Activated T-cell treated with anti-CD3 and anti-CD28 coated beads for 1 hour (primary cell): ENCODE measurements around the gene ZNF79.
A peak's percentile ranks its signal among the peaks of the same experiment; 100 is the strongest.

Source experiments
- DNase-seq: peaks from one replicate; pipeline ENCODE4 v3.0.0-alpha.2; 2020; ENCODE audit warnings: low read depth

ZNF79 gene

DNA sequence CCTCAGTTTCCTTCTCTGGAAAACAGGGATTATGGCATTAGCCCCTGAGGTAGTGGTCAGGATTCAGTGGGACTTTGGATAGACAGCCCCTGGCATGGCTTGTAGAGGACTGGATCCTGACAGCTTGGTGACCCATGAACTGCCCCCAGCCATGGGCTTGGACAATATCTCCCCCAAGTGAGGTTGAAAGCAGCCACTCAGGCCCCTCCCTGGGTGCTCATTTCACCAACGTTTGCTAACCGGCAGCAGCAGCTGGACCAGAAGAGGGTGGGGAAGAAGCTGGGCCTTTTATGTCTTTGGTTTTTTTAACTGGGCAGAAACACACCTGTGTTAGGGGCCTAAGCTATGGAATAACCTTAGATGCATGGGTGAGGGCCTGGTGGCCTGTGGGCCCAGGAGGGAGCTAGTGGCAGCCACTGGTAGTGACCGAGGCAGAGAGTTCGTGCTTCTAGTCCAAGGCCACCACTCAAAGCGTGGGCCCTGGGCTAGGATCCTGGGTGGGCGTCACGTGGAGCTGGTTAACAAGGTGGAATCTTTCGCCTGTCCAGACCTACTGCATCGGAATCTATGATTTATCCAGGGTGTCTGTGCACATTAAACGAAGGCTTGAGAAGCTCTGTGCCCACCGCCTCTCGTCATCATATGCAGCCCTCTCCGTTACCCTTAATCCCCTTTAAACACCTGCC lies 25.3 kb upstream of the ZNF79 start:
- no peak for DNase-seq

GRCh38 chr9:127399736-127400269 lies 24.4 kb upstream of the ZNF79 start:
- no peak for DNase-seq

DNA sequence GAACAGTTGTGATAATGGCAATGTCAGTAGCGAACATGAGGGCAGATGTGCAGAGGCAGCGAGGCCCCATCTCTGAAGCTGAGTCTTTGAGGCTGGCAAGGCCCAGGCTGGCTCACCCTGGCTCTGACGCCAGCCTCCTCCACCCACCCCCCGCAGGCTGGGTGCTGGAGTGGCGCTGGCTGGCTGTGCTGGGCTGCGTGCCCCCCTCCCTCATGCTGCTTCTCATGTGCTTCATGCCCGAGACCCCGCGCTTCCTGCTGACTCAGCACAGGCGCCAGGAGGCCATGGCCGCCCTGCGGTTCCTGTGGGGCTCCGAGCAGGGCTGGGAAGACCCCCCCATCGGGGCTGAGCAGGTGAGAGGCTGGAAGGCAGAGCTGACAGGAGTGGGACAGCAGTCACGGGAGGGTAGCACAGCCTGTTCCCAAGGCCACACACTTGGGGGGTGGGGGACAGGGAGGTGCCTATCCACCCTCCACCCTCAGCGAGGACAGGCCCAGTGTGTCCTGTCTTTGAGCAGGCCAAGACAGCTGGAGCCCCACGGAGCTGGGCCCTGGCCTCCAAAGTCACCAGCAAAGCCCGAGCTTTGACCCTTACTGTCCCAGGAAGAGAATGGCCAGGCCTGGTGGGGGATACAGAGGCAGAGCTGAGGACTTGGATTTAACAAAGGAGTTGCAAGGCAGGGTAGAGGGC lies 21.6 kb upstream of the ZNF79 start:
- no peak for DNase-seq

- DNase-seq: no peak
Measured at GRCh38 chr9:127403507-127404192, 20.5 kb upstream of the ZNF79 start.

DNA sequence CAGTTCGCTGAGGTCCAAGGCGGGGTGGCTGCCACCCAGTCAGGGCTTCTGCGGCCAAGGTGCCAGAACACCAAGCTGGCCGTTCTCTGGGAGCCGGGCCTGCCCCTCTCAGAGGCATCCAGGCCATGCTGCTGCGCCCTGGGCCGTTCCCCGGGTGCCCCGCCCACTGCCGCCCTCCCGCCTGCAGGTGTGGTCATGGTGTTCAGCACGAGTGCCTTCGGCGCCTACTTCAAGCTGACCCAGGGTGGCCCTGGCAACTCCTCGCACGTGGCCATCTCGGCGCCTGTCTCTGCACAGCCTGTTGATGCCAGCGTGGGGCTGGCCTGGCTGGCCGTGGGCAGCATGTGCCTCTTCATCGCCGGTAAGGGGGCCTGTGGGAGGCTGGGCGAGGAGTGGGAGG lies 19.6 kb upstream of the ZNF79 start:
- DNase-seq: no peak

GRCh38 chr9:127405344-127406125 lies 18.6 kb upstream of the ZNF79 start:
- DNase-seq: no peak

GRCh38 chr9:127406799-127407491 lies 17.2 kb upstream of the ZNF79 start:
- DNase-seq: no peak

DNA sequence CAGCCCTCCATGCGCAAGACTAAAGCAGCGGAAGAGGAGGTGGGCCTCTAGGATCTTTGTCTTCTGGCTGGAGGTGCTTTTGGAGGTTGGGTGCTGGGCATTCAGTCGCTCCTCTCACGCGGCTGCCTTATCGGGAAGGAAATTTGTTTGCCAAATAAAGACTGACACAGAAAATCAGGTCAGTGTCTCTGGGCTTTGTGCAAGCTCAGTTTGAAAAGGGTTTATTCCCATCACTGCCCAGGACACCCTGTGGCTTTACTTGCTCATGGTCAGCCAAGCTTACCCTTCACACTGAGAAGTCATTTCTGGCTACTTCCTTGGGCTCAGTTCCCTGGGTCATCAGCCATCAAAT lies 16.7 kb upstream of the ZNF79 start:
- DNase-seq: no peak

DNA sequence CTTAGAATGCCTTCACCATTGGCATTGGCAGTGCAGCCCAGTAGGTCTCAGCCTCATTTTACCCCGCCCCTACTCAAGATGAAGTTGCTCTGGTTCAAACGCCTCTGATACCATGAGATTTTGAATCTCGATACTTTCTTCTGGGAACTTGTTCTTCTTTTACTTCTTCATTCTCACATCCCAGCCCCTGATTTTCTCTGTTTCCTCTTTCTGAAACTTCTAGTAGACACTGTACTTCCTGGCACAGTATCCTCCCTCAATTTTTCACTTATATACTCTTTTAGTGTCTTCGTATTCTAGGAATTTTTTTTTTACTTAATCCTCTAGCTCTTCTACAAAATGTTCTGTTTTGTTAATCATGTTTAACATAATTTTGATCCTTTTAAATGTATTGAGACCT lies 13.1 kb upstream of the ZNF79 start:
- no peak for DNase-seq

DNA sequence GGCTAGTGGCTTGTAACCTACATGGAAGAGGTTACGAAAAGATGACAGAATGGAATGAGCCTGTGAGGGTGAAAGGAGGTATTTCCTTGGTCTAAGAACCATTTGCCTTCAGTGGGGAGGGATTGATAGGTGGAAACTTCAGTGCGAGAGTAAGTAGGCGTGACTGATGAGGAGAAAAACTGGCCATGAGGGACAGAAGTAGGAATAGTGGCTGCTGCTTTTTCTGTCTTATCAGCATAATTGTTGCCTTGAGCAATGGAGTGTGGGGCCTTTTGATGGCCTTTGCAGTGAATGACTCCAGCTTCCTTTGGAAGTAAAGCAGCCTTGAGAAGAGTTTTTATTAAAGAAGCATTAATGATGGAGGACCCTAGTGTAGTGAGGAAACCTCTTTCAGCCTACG lies 9.0 kb upstream of the ZNF79 start:
- no peak for DNase-seq

- no peak for DNase-seq
Measured at GRCh38 chr9:127415657-127416056, 8.5 kb upstream of the ZNF79 start.

GRCh38 chr9:127417131-127418036 lies 6.8 kb upstream of the ZNF79 start:
- DNase-seq: no peak

DNA sequence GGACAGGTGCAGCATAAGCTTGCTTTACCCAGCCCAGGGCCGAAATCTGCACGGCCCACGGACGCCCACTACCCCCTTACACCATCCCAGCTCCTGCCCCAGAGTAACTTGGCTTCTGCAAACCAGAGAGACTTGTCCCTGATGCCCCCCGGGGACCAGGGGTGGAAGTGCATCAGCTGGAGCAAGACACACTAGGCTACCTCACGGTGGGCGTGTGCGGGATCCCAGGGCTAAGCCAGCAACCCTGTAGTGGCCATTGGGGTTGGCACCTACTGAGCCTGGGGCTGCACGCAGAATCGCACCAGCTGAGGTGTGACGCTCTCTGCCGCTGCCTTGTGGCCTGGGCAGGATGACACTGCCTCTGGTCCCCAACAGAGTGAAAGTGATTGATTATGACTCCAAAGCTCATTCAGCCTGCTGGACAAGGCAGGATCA lies 6.1 kb upstream of the ZNF79 start:
- peak; percentile 25 for DNase-seq

DNA sequence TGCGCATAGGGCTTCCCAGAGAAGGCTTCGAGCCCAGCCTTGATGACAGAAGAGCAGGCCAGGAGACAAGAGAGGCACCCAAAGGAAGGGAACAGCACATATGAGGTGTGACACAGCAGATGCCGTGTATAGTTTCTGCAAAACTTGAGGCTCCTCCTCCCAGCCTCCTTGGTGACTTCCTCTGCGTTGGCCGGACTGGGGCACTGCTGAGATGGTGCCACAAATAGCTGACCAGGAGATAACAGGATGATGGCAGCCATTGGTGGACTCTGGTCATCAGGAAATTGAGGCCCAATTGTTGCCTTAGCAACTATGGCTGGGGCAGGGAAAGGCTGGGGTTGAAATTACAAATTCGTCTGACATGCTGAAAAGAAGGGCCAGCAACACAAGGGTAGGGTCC lies 4.8 kb upstream of the ZNF79 start:
- no peak for DNase-seq

DNA sequence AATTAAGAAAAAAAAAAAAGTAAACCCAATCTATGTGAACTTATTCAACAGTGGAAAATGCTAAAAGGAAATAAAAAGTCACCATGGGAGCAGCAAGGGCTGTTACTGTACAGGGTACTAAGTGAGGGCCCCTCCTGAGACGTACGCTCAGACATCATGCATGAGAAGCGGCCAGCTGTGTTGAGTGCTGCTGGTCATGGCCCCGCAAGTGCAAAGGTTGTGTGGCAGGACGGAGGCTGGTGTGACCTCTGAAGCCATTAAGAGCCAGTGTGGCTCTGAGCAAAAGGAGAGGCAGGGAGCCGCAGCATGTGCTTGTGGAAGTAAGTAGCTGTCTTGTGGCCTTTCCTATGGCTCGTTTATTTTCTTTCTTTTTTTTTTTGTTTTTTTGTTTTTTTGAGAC lies 3.1 kb upstream of the ZNF79 start:
- DNase-seq: no peak

DNA sequence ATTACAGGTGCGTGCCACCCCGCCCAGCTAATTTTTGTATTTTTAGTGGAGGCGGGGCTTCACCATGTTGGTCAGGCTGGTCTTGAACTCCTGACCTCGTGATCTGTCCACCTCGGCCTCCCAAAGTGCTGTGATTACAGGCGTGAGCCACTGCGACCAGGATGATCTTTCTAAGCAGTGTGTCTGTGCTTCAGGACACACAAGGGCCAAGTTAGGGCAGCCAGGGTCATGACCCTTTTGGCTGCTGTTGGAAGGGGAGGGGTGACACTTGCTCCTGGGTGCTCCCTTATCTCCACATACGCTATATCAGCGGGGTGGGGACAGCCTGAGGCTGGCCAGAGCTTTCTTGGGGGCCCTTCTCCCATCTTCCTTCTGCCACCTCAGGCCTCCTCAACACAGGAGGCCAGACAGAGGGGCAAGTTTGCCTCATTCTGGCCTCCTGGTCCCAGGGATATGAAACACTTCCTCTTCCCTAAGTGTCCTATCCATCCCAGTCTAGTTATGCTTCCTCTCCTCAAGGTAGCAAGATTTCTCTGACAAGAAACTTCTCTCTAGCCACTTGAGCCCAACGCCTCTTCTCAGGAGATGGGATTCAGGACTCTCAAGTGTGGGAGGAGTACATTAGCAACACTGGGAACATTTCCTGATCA lies 1.9 kb upstream of the ZNF79 start:
- DNase-seq: no peak

- DNase-seq: no peak
Measured at GRCh38 chr9:127422787-127423186, 1.4 kb upstream of the ZNF79 start.

GRCh38 chr9:127423476-127423933 lies 677 bp upstream of the ZNF79 start:
- no peak for DNase-seq

GRCh38 chr9:127424676-127424999 lies 456 bp downstream of the ZNF79 start:
- peak; percentile 20 for DNase-seq

DNA sequence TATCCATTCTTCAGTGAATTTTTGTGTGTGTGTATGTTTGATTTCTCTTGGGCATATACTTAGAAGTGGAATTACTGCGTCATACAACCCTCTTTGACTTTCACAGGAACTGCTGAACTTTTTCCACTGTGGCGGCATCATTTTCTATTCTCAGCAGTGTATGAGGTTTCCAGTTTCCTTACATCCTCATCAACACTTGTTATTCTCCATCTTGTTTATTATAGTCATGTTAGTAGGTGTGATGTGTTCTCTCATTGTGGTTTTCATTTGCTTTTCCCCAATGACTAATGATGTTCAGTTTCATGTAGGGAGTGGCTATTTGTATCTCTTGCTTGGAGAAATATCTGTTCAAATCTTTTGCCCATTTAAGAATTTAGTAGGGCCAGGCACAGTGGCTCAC lies 2.6 kb downstream of the ZNF79 start:
- DNase-seq: no peak
